Brain microvascular endothelial cell (primary cell): ENCODE measurements around the gene SCN1A.
A peak's percentile ranks its signal among the peaks of the same experiment; 100 is the strongest.

ENCODE experiments used
- DNase-seq: peaks from one replicate; pipeline ENCODE4 v3.0.0-alpha.2; 2020
- H3K27ac ChIP-seq: fragments of 250-450 bp; sonication (Bioruptor Pico); 2 replicates; pipeline ENCODE4 v1.5.1; 2020; ENCODE audit warnings: mild to moderate bottlenecking, moderate library complexity
- H3K27me3 ChIP-seq: fragments of 250-450 bp; sonication (Bioruptor Pico); replicated peaks from 2 replicates; pipeline ENCODE4 v1.5.1; 2020; ENCODE audit warnings: mild to moderate bottlenecking
- H3K36me3 ChIP-seq: fragments of 250-450 bp; sonication (Bioruptor Pico); replicated peaks from 2 replicates; pipeline ENCODE4 v1.5.1; 2020; ENCODE audit warnings: mild to moderate bottlenecking
- H3K4me3 ChIP-seq: 2 replicates; pipeline ENCODE4 v1.5.1; 2011; ENCODE audit warnings: low read depth, mild to moderate bottlenecking, control low read depth, low read length, moderate library complexity
- CTCF ChIP-seq: IDR thresholded peaks from 2 replicates; pipeline ENCODE4 v1.5.1; 2011; ENCODE audit warnings: low read depth, mild to moderate bottlenecking, moderate library complexity, low read length, control low read depth, inconsistent platforms; ENCODE audit errors: missing control alignments
- in situ Hi-C: cut with HindIII; loops from 2 replicates; pipeline ENCODE4 v1.10.0; 2017; ENCODE audit warnings: low sequenced_read_pairs, low pct_ligation_motif_present

SCN1A gene

DNA sequence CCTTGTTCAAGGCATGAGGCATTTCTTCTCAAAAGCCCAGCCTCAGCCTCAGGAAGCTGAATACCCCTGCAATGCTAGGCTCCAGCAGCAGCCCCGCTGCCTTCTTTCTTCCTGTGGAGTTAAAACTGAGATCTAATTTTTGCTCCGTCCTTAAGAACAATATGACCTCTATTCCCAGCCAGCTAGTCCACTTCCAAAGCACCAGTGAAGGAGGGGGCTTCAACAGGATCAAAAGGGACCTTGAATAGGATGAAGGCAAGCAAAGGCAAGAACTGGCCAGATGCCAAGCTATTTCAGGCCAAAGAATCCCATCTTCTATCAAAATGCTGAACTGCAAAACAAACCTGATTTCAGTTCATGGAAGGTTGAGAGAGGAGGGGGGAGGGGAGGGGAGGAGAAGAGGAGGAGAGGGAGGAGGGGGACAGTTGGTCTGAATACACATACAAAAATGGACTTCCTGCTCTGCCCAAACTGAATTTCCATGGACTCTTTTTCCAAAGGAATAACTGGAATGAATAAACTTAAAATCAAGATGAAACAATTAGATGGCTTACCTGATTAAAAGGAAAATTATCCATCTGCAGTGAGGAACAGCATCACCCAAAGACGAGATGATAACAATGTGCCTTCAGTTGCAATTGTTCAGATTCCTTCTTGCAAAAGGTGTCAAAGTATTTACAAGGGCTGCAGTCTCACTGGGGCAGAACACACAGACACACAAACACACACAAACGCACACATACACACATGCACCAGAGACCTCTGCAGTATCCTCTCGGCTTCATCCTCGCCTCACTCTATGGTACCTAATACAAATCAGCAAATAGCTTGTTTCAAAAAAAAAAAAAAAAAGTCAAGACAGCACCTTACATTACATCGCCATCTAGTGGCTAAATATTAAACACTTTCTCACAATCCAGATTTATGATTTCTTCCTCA lies at the start of gene SCN1A:
SCN1A (minus strand) TSS at position 804 of the 939 bp plus-strand sequence. CDS start 54,399 bp downstream, outside the sequence.
- TF ChIP-seq CTCF = peak; percentile 36
- Histone ChIP-seq H3K27me3 (peaks cover 2% of the 10 kb centered on the region), H3K27ac (no peak within 1 kb of the TSS), H3K36me3 (no peaks in the 10 kb centered on the region), H3K4me3 (no peak within 1 kb of the TSS)
- in situ Hi-C loops = no loop called here
- no peak for DNase-seq

GRCh38 chr2:166173263-166173662 lies 45.4 kb upstream of the SCN1A start:
- Histone ChIP-seq H3K27me3 (no peaks in the 10 kb centered on the region), H3K4me3 (no peak overlapping the region), H3K36me3 (no peaks in the 10 kb centered on the region), H3K27ac (no peak overlapping the region)
- no peak for DNase-seq
- no peak for TF ChIP-seq CTCF
- in situ Hi-C loops = no loop called here

DNA sequence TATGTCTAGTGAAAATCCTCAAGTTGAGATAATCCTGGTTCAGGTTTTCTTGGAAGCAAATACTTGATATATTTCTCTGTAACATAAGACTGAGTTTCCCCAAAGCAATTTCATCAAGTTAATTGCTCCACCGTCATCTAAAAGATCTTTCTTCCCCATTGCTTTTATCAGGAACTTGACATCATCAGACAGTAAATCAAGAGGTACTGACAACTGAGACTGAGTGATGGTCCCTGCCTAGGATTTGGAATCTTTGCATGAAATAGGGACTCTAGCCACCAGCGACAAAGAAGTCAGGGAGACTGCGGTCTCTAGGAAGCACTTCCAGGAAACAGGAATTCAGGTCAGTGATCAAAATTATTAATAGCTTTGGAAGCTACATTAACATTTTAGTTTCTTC lies 43.4 kb upstream of the SCN1A start:
- Histone ChIP-seq H3K4me3 (no peak overlapping the region), H3K27ac (no peak overlapping the region), H3K27me3 (no peaks in the 10 kb centered on the region), H3K36me3 (no peaks in the 10 kb centered on the region)
- in situ Hi-C loops = no loop called here
- TF ChIP-seq CTCF = no peak
- no peak for DNase-seq

GRCh38 chr2:166170356-166170755 lies 42.5 kb upstream of the SCN1A start:
- TF ChIP-seq CTCF = no peak
- Histone ChIP-seq H3K27me3 (no peaks in the 10 kb centered on the region), H3K4me3 (no peak overlapping the region), H3K36me3 (no peaks in the 10 kb centered on the region), H3K27ac (no peak overlapping the region)
- in situ Hi-C loops = no loop called here
- DNase-seq = peak; percentile 61

- no peak overlapping the region for H3K27ac ChIP-seq
- in situ Hi-C loops = no loop called here
- H3K27me3 ChIP-seq = no peaks in the 10 kb centered on the region
- H3K36me3 ChIP-seq = no peaks in the 10 kb centered on the region
- TF ChIP-seq CTCF = no peak
- no peak overlapping the region for H3K4me3 ChIP-seq
- peak; percentile 69 for DNase-seq
Measured at GRCh38 chr2:166167449-166167848, 39.6 kb upstream of the SCN1A start.
